Measurements from ENCODE around the gene PDE7B. TPM values are rescaled to one million over a fixed set of nuclear protein-coding genes. Genes with fewer than 3 reads are reported as not detected.

The PDE7B gene
- total and polyA plus RNA-seq, 9 of the 15 experiments (the other 6 are each of a cell fraction or from before 2014, with no cell fraction given), result 0.01 TPM; not detected in 8

- WGBS (ENCODE audit: insufficient coverage, low coverage, missing lambda C conversion rate), result 0% methylated on average over 1 of the region's 1 CpG
- BruUV-seq (replicated peaks), result no TSS peak
- FAIRE-seq, result no peak
- no peak for TF ChIP-seq ARID3A (IDR thresholded peaks at IDR 0.05; ENCODE audit: borderline replicate concordance, low read depth, low read length)
- no peak for TF ChIP-seq ZKSCAN3 (CRISPR knock-in tag; IDR thresholded peaks at IDR 0.05)
- TF ChIP-seq KHSRP (IDR thresholded peaks at IDR 0.05), result no peak
- TF ChIP-seq ZNF395 (CRISPR knock-in tag; IDR thresholded peaks at IDR 0.05), result no peak
- TF ChIP-seq IRF1 (CRISPR knock-in tag; IDR thresholded peaks at IDR 0.05; ENCODE audit: borderline replicate concordance), result no peak
- no peak for TF ChIP-seq CHD7 (IDR thresholded peaks at IDR 0.05; ENCODE audit: low read depth, low read length)
- TF ChIP-seq POLR2B (IDR thresholded peaks at IDR 0.05; ENCODE audit: low read depth, partially characterized antibody), result no peak
- no peak for TF ChIP-seq SRSF7 (optimal IDR thresholded peaks at IDR 0.05; ENCODE audit: low read depth, low read length)
Observed at GRCh38 chr6:136007345-136007744, 155.8 kb downstream of the PDE7B start.

More at GRCh38 chr6:136007345-136007744, 155.8 kb downstream of the PDE7B start:
- intact Hi-C loops (cut with micrococcal nuclease), result no loop called here
- in situ Hi-C loops (cut with MboI), result no loop called here
- Histone ChIP-seq H2AFZ (ENCODE audit: low read depth, low read length) (no peak overlapping the region), H3K9me1 (ENCODE audit: control insufficient read depth, insufficient read depth, low read length) (no peaks in the 10 kb centered on the region), H3K9ac (ENCODE audit: insufficient read depth in 1 of 2, low read depth in 2 of 2, low read length in 2 of 2) (no peak overlapping the region), H3K4me1 (replicated peaks in 1 of 2; ENCODE audit: control insufficient read depth in 2 of 2, insufficient read depth in 2 of 2, low read length in 2 of 2) (no peaks in the 10 kb centered on the region), H3K4me3 (no peak overlapping the region), H3K9me3 (replicated peaks; ENCODE audit: control insufficient read depth, insufficient read depth, low read depth, low read length) (no peaks in the 10 kb centered on the region), H3K79me2 (ENCODE audit: control insufficient read depth, insufficient read depth, low read length) (no peaks in the 10 kb centered on the region), H3K36me3 (ENCODE audit: control insufficient read depth, insufficient read depth, low read length) (no peaks in the 10 kb centered on the region), H4K20me1 (replicated peaks; ENCODE audit: control insufficient read depth, insufficient read depth, low read length) (no peaks in the 10 kb centered on the region), H3K27me3 (ENCODE audit: control insufficient read depth in 2 of 2, insufficient read depth in 2 of 2, low read length in 2 of 2) (no peaks in the 10 kb centered on the region), H3K4me2 (ENCODE audit: insufficient read depth, low read length) (no peak overlapping the region), H3K27ac (ENCODE audit: extremely low read depth, low read depth, low read length) (no peak overlapping the region)
- ChIA-PET CTCF (ENCODE audit: low intra/inter-chr PET ratio) (no interaction called here), POLR2A (no interaction called here)
- no peak for DNase-seq (ENCODE audit: extremely low read depth in 1 of 4, low spot score in 3 of 4)
- no peak for ATAC-seq
